Liver (tissue), 3 donors: ENCODE measurements around the gene GNAO1.

ENCODE experiments used
- CTCF ChIP-seq: fragments of 150-350 bp; IDR thresholded peaks from 2 replicates; pipeline ENCODE4 v1.5.1; 2017; ENCODE audit warnings: improper control_type of control experiment, low read depth, low read length; ENCODE audit not compliant: missing input control
- FOXA1 ChIP-seq: IDR thresholded peaks from 2 replicates; pipeline ENCODE4 v1.6.1; 2016; ENCODE audit warnings: antibody characterized with exemption
- FOXA2 ChIP-seq: IDR thresholded peaks from 2 replicates; pipeline ENCODE4 v1.6.1; 2016; ENCODE audit warnings: antibody characterized with exemption
- JUND ChIP-seq, 2 donors: IDR thresholded peaks; 2 replicates each; pipeline ENCODE4 v1.6.1; 2016; ENCODE audit warnings: antibody characterized with exemption in 2 of 2
- MAX ChIP-seq: IDR thresholded peaks from 2 replicates; pipeline ENCODE4 v1.6.1; 2016; ENCODE audit warnings: antibody characterized with exemption
- NR2F2 ChIP-seq: IDR thresholded peaks from 2 replicates; pipeline ENCODE4 v1.6.1; 2016; ENCODE audit warnings: antibody characterized with exemption
- RAD21 ChIP-seq, 2 donors: IDR thresholded peaks; 2 replicates each; pipeline ENCODE4 v1.6.1; 2016; ENCODE audit warnings: antibody characterized with exemption in 2 of 2, mild to moderate bottlenecking in 2 of 2
- REST ChIP-seq: IDR thresholded peaks from 2 replicates; pipeline ENCODE4 v1.6.1; 2016; ENCODE audit warnings: antibody characterized with exemption, mild to moderate bottlenecking
- TAF1 ChIP-seq: conservative IDR thresholded peaks from 2 replicates; pipeline ENCODE4 v1.6.1; 2016; ENCODE audit warnings: antibody characterized with exemption, mild to moderate bottlenecking
- donor health status: healthy.
- donor health status: healthy.

GRCh38 chr16:56273615-56274014, 82.3 kb downstream of the GNAO1 start:
- TF ChIP-seq CTCF, result no peak
- TF ChIP-seq JUND (IDR thresholded peaks at IDR 0.05), result no peak
- no peak for TF ChIP-seq FOXA2
- TF ChIP-seq FOXA1, result no peak
- TF ChIP-seq RAD21 (IDR thresholded peaks at IDR 0.05), result no peak
- no peak for TF ChIP-seq MAX
- TF ChIP-seq TAF1, result no peak
- no peak for TF ChIP-seq REST
- TF ChIP-seq NR2F2, result no peak
